ENCODE results near the gene CDC42BPA.

CDC42BPA gene

GRCh38 chr1:227335242-227336020, 17.1 kb upstream of the CDC42BPA start:
- DNase-seq: no peak

GRCh38 chr1:227333423-227333822, 15.1 kb upstream of the CDC42BPA start:
- no peak for DNase-seq

- DNase-seq: no peak
These were observed 12.2 kb upstream of the CDC42BPA start for GRCh38 chr1:227330279-227331076.

DNA sequence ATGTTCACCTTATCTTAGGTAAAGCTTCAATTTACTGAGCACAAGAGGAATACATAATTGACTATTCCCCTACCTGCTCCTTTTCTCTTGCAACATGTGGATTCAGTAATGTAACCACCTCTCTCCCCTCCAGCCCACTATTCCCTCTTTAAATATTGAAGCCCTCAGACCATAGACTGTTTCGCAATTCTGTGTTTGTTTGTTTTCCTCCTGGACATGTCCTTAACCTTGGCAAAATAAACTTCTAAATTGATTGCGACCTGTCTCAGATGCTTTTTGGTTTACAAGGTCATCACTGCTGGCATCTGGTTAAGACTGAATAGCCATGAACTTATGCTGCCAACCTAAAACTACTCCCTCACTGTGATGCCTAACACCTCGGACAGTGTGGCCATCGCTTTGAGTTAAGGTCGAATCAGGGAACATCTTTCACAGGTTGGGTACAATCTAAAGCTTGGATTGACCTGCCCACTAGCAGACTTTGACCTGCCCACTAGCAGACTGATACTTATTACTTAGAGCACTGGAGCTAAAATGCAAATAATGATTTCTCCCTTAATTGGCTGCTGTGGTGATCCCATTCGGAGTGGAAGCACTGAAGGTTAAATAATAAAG, 10.2 kb upstream of the CDC42BPA start:
- no peak for DNase-seq

- DNase-seq: no peak
These were observed 6.9 kb upstream of the CDC42BPA start for GRCh38 chr1:227325156-227325555.

DNA sequence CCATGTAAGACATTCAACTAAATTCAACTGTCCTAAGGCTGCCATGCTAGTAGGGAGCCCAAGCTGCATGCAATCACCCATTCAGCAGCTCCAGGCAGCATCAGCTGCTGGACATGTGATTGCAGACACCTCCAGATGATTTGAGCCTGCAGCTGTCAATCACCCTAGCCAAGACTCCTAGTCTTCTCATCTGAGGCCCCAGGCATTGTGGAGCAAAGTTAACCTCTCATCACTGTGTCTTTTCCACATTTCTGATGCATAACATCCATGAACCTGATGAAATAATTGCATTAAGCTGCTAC, 5.6 kb upstream of the CDC42BPA start:
- no peak for DNase-seq

DNA sequence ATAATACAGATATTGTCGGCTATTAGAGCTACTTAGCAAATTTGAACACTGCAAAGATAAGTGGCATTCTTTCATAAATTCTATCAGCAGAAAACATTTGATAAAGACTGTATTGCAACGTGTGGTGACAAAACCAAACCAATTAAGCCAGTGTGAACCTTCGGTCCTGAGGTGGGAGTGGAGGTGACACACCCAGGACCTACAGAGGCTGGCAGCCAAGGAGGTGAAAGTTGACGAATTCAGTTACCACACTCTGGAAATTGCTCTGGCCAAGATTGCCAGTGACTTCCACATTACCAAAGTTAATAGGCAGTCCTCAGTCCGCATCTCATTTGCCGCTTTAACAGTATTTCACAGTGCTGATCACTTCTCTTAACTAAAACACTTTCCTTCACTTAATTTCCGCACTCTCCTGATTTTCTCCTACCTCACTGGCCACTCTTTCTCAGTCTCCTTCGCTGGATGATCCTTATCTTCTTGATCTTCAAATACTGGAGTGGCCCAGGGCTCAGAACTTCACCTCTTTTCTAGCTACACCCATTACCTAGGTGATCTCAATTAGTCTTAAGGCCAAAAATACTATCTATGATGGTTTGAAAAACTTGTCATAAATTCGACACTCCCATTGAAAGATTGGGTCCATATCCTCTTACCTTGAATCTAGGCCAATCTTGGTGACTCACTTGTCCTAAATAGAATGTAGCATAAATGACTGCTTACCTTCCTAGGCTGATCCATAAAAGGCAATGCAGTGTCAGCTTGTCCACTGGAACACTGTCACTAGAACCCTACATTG, 5.1 kb upstream of the CDC42BPA start:
- no peak for DNase-seq

GRCh38 chr1:227322376-227322775, 4.1 kb upstream of the CDC42BPA start:
- DNase-seq: no peak

GRCh38 chr1:227321035-227321434, 2.7 kb upstream of the CDC42BPA start:
- DNase-seq: no peak

GRCh38 chr1:227320476-227320875, 2.2 kb upstream of the CDC42BPA start:
- DNase-seq: no peak

- no peak for DNase-seq
These were observed 738 bp upstream of the CDC42BPA start for GRCh38 chr1:227318853-227319607.

GRCh38 chr1:227317523-227318015, 723 bp downstream of the CDC42BPA start:
- peak; percentile 20 for DNase-seq

- DNase-seq: no peak
These were observed 1.3 kb downstream of the CDC42BPA start for GRCh38 chr1:227317011-227317451.

GRCh38 chr1:227316456-227316855, 1.8 kb downstream of the CDC42BPA start:
- DNase-seq: no peak

- DNase-seq: no peak
These were observed 2.5 kb downstream of the CDC42BPA start for GRCh38 chr1:227315629-227316346.

DNA sequence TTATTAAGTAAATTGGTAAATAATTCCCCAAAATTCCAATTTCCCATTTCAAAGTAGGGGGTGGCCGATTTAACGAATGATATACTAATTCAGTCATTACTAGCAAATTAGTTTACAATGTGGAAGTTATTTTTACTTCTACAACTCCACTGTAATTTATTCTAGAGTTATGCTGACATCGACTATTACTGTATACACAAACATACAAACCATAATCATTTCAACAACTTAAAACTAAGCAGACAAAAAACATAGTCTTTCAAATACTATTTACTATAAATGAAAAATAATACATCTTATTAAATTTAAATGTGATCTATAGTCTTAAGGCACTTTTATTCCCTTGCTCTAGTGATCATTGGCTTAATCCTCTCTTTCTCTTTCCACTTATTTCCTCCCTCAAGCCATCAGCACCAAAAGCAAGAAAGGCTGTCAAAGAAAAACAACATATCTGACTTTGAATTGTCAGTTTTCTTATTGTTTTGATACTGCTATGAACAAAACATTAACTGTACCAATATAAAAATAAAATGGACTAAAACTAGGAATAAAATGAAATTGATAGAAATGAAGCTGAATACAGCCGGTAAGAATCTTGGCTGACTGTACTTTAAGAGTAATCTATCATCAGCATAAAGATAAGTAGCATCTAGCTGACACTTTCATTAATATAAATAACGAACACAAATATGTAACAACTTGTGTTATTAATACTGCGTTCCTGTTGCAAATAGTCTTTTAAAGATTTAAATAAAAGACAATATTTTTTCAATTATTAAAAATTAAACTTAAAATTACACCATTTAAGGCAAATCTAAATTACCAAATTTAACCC, 4.1 kb downstream of the CDC42BPA start:
- DNase-seq: no peak

- DNase-seq: no peak
These were observed 5.8 kb downstream of the CDC42BPA start for GRCh38 chr1:227312361-227313025.

GRCh38 chr1:227311389-227312001, 6.8 kb downstream of the CDC42BPA start:
- no peak for DNase-seq

Measured in activated T-cell treated with anti-CD3 and anti-CD28 coated beads, Interleukin-2, amount 50 U/mL, for 1 hour (primary cell).